ENCODE measurements around the gene MED9.

DNA sequence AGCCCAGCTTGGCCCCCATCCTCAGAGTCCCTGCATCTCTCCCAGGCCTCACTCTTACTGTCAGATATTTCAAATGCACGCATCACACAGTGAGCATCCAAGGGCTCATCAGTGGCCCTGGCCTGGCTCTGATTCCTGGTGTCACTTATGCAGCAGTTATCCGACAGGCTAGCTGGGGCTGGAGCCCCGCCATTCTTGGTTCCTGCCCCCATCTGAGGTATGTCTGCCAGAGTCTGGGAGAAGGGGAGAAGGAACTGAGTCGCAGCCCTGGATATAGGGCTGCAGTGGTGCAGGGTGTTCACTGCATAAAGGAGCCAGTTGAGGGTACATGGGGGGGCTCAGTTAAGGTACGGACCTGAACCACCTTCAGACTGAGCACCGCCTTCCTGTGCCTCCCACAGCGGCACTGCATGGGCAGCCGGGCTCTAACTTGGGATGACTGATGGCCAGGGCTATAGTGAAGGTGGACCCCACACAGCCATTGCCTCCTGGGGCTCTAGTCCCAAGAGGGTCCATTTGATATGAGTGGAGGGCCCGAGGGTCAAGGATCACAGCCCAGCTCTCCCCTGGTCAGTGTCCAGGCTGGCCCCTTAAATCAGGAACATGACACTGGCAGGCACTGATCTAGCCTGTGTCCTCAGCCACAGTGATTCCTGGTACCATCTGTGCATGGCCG, 21.2 kb downstream of the MED9 start:
- TF ChIP-seq YY1 (IDR thresholded peaks at IDR 0.05; ENCODE audit: low read depth) (no peak), ZBTB7A (IDR thresholded peaks at IDR 0.05; ENCODE audit: low read depth) (no peak), MAX (IDR thresholded peaks at IDR 0.05) (no peak), CEBPB (IDR thresholded peaks at IDR 0.05) (no peak)
